Activated effector memory CD4-positive, alpha-beta T cell treated with Interleukin-2 at 50 U/mL for 16 hours (primary cell): ENCODE measurements around the gene ADK.
"Not testable (repeated sequence)": the region's sequence is repeated elsewhere in the genome, so short reads cannot be mapped to it uniquely, and the experiment has no call there.

Experiments
- DNase-seq: peaks from one replicate; pipeline ENCODE4 v3.0.0-alpha.2; 2020

Gene ADK

DNA sequence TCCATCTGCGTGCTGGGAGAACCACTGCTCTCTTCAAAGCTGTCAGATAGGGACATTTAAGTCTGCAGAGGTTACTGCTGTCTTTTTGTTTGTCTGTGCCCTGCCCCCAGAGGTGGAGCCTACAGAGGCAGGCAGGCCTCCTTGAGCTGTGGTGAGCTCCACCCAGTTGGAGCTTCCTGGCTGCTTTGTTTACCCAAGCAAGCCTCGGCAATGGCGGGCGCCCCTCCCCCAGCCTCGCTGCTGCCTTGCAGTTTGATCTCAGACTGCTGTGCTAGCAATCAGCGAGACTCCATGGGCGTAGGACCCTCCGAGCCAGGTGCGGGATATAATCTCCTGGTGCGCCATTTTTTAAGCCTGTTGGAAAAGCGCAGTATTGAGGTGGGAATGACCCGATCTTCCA is 422.5 kb downstream of the ADK start:
- DNase-seq = not testable (repeated sequence)

DNA sequence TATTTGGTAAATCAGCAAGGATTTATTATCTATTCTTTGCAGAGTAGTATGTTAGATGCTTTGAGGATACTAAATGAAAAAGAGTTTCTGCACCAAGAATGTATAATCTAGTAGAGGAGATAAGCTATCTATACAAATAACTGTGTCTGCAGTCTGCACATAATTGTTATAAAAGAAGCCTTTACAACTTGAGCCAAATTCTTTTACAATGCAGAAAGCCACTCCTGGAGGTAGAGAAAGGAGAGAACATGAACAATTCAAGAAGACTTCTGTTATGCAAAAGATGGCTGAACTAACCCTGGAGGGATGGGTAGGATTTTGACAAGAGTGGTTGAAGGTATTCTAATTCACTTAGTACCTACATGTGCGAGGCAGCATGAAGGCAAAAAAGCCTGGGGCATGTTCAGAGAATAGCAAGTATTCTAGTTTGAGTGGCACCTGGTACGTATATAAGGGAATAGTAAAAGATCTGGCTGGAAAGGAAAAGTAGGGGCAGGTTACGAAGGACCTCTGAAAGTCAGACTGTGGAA is 424.2 kb downstream of the ADK start:
- DNase-seq = no peak

DNA sequence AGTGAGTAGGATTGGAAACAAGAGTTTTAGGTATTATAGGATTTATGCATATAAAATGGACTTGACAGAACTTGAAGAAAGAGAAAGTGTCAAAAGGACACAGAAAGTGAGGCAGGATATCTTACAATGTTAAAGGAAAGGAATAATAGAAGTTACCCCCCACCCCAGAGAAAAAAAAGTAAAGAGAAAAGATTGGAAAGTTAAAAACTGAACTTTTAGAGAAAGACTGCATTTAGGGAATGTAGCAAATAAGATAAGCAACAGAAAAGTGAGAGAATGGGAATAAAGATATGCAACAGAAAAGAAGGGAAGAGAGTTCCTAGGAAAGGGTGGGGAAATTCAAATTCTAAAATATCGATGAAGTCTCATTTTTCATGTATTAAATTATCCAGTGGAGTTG is 424.9 kb downstream of the ADK start:
- no peak for DNase-seq

DNA sequence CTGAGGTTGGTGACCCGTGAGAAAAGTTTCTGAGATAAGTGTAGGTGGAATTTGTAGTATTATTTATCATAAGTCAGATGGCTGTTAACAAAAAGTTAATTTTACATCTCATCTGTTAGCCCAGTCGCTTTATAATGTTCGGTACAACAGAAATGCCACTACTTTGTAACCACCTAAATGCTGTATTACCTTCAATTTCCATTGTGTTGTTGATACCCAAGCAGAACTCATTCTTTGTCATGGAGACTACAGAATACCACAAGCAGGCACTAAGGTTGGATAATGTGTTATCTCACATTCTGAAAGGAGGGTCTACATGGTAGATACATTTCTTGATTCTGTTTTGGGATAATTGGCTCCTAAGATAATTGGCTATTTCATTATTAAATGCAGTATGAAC is 425.6 kb downstream of the ADK start:
- DNase-seq = no peak

DNA sequence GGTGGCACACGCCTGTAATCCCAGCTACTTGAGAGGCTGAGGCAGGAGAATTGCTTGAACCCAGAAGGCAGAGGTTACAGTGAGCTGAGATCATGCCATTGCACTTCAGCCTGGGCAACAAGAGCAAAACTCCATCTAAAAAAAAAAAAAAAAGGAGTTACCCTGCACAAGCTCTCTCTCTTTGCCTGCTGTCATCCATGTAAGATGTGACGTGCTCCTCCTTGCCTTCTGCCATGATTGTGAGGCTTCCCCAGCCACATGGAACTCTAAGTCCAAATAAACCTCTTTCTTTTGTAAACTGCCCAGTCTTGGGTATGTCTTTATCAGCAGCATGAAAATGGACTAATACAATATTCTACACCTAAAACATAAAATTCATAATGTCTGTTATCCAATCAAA is 429.4 kb downstream of the ADK start:
- not testable (repeated sequence) for DNase-seq

DNA sequence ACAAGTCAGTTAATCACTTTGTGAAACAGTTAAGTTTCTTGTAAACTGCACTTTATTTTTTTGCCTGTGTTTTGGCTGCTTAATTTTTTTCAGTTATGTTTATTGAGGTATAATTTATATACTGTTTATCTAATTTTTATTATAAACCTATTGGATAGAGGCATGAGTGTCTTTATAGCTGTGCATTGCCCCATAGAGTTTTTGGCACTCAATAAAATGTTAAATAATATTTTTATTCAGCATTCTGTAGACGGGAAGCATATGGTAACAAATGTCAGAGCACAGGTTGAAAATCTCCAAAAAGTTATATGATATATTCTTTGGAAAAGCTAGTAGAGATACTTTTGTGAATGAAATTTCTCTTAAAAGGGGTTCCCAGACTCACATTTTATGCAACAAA is 431.5 kb downstream of the ADK start:
- no peak for DNase-seq

DNA sequence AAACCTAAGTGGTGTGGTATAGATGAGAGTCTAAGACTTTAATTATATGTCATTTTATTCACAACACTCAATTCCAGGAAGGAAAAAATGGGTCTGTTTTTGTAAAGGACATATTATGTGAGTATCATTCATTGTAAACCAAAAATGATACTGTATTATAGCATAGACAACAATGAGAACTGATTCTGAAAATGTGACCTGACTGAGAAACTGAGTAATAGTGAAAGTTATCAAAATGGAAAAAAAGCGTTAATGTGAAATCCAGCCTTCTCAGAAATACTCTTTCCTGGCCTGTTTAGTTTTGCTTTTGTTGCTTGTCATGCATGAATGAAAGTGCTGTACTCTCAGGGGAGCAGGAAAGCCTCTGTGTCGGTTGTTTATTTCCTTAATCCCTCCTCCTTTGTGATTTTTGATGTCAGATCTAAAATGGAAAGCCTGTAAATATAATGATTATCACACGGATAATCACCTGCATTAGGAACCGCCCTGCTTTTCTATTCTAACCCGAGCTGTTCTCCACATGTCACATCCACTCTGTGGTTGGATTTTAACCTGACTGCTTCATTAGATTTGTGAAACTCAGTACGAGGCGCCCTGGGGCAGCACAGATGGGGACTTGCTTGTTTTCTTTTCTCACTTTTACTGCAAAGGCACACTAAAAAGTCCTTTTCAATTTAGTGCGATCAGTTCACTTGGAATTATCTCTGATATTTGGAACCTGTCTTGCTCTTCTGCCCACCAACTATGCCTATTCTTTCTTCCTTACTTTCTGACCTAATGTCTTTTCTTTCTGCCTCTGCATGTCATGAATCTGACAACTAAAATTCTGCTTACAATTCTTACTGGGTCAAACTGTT is 434.4 kb downstream of the ADK start:
- peak; percentile 16 for DNase-seq

DNA sequence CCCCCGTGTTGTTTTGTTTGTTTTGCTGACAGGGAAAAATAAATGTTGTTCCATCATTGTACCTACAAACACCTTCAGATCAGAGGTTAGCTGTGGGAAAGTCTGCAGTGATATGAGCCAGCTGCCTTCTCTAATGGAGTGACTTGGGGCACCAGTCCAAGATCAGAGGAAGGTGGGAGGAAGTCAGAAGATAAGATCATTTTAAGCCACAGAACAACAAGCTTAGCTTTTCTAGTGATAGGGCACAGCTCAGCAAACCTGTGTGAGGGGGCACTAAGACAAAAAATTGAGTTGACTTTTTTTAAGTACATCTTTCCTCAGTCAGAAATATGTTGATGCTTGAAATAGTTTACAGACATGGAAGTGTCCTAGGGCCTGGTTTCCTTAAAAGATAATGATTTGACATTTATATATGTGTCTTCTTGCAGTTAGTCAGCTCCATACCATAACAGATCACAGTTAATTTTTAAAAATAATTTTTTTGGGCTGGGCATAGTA is 435.1 kb downstream of the ADK start:
- DNase-seq = peak; percentile 23

DNA sequence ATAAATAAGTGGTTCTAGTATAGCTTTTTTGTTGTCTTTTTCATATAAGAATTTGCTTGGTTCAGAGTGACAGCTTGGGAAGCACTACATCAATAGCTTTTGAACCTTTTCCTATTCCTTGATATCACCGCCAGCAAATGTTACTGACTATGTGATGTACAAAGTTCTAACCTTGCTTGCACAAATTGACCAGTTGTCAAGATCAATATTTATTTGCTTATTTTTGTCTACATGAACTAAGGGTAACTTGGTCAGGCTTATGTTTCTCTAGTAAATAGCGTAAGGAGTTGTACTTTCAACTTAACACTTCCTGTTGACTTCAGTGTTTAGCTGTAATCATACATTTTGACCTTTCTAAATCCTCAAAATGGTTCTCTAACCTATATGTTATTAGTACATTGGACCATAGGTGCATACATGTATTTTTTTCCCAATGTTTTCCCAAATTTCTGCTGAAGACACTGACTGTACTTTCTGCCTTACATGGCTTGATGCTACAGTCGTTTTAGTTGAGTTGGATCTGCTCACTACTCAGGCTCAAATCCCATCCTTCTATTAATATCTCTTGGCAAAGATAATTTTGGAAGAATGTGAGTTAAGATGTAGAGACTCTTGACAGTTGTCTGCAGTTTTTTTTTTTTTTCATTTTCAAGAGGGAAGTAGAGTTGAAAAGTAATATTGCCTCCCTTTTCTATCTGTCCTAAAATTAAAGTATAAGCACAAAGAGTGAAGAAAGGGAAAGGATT is 436.3 kb downstream of the ADK start:
- DNase-seq = no peak

DNA sequence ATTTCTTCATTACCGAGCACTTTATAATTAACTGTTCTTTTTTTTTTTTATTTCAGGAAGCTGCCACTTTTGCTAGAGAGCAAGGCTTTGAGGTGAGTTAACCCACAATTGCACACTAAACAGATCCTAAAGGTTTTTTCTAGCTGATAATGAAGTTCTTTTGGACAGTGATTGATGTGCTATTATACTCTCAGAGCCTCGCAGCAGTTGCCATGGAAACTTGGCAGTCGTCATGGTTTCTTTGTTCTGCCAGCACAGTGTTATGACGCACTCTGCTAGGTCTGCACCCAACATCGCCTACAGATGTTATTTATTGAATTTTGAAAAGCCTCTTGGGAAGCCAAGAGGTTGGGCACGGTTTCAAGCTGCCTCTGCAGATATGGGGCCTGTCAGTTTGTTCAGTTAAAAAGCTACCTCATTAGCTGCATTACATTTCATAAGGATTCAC is 438.2 kb downstream of the ADK start:
- peak; percentile 71 for DNase-seq

DNA sequence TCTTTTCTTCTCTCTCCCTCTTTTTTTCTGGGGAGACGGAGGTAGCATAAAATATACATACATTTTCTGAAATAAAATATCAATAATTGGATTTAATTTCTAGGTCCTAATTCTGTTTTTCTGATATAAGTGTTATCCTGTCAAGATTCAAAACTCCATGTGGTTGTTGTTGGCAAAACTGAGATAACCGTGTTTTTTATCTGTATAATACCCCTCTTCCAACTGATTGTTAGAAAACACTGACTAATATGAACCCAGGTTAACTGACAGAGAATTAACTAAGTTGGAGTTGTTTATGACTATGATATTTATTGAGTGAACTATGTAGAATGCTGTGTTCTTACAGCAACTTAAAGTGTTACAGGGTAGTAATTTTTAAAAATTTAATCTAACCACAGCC is 438.8 kb downstream of the ADK start:
- no peak for DNase-seq

DNA sequence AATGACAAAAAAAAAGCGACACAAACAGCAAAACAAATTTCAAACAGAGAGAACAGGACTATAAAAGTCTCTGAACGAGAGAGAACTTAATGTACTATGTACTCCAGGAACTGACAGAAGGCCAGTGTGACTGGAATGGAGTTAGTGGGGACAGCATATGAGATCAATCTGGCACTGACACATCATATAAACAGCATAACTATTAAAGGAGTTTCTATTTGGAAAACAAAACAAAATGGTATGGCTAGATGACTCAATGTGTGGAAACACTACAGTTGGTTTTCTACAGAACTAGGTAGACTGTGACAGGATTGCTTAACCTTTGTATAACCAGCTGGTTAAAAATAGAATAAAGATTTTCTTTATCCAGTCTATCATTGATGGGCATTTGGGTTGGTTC is 442.4 kb downstream of the ADK start:
- no peak for DNase-seq

DNA sequence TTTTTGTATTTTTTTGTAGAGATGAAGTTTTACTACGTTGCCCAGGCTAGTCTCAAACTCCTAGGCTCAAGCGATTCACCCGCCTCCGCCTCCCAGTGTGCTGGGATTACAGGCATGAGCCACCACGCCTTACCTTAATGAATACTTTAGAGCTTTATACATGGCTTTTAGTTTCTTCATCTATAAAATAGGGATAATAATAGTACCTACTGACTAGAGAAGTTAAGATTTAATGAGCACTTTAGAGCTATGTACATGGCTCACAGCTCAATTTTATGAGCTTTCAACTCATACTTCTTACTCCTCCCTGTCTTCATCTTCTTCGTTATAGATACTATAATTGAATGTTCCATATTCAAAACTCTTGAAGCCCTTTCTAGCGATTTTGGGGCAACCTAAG is 445.7 kb downstream of the ADK start:
- no peak for DNase-seq

DNA sequence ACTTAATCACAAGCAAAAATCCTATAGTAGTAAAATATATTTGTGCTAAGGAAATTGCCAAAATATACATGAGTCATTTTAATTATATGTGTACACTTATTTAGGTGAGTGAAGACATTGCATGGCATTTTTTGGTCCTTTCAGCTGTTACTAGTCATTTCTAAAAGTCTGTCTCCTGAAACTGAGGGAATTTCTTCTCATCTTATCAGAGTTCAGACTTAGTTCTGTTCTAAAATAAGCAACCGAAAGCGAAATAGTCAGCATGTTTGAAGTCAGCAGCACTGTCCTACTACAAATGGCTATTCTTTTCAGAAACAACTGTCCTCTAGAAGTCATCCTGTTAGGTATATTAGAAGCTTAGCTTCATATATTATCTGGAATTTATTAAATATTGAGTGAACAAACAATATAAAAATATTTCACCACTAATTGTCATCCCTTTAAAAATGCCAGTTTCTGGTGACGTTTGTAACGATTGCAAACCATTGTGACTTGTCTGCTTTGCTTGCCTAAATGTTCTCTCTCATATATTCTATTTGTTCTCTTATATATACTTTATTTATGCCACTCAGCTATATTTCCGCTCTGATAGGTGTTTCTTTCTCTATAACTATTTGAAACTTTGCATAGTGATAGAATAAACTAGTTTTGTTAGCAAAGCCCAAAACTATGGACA is 448.0 kb downstream of the ADK start:
- no peak for DNase-seq

DNA sequence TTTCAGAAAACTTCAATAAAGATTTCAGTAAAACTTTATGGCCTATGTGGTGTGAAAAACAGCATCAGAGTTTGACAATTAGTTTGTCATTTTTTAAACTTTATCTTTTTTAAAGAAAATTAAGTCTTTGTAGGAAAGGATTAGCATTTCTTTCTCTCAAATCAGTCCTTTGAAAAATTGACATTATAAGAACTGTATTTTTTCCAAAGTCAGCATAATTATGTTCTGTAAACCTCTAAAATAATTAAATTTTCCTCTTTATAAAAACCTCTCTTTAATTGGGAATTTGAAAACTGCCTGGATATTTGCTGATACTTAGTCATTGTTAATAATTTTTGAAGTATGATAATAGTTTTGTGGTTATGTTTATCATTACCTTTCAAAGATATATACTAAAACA is 448.7 kb downstream of the ADK start:
- no peak for DNase-seq

DNA sequence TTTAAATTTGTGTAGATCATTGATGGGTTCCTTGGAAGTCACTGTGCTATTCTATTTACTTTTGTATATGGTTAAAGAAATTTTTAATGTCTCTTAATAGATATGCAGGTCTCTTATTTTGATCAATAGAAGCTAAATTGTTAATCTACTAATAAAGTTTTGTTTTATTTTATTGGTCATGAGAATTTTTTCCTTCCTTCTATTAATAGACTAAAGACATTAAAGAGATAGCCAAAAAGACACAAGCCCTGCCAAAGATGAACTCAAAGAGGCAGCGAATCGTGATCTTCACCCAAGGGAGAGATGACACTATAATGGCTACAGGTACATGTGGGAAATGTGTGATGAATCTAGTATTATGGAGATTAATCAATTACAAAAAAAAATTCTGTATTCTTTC is 449.1 kb downstream of the ADK start:
- DNase-seq = no peak

DNA sequence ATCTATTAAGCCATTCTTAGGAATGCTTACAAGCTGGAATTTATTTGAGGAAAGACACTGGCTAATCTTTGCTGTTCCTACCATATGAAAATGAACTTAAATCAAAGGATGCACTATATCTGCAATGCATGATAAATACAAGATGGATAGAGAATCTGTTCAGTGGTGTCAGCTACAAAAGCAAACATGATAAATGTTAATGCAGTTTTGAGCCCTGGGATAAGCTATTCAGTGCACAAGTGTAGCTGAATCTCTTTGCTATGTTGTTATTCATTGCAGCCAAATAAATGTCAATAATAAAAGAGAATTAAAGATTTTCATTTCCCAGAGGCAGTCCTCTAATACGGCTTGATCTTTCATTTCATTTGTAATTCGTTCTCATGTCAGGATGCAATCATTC is 451.6 kb downstream of the ADK start:
- DNase-seq = no peak

DNA sequence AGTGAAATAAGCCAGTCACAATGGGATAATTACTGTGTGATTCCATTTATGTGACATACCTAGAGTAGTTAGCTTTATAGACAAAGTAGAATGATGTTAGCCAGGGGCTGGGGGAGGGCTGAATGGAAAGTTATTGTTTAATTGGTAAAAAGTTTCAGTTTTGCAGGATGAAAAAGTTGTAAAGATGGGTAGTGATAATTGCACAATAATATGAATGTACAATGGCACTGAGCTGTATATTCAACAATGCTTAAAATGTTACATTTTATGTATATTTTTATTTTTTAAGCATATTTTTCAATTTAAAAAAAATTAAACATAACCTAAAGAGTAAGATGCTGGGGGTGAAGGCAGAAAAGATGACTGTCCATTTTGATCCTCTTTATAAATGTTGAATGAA is 459.3 kb downstream of the ADK start:
- no peak for DNase-seq

DNA sequence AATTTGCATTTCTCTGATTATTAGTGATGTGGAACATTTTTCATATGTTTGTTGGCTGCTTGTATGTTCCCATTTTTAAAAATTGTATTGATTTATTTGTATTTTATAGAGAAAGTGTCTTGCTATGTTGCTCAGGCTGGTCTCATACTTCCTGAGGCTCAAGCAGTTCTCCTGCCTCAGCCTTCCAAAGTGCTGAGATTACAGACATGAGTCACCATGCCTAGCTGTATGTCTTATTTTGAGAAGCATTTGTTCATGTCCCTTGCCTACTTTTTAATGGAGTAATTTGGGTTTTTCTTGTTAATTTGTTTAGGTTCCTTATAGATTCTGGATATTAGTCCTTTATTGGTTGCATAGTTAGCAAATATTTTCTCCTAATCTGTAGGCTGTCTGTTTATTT is 461.2 kb downstream of the ADK start:
- DNase-seq = no peak

DNA sequence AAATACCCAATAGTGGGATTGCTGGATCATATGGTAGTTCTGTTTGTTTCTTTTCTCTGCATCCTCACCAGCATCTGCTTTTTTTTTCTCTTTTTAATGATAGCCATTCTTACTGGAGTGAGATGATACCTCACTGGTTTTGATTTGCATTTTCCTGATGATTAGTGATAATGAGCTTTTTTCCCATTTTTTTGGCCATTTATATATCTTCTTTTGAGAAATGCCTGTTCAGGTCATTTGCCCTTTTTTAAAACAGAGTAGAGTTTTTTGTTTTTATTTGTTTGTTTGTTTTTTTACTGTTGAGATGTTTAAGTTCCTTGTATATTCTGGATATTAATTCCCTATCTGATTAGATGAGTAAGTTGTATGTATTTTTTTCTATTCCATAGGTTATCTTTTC is 469.6 kb downstream of the ADK start:
- no peak for DNase-seq

DNA sequence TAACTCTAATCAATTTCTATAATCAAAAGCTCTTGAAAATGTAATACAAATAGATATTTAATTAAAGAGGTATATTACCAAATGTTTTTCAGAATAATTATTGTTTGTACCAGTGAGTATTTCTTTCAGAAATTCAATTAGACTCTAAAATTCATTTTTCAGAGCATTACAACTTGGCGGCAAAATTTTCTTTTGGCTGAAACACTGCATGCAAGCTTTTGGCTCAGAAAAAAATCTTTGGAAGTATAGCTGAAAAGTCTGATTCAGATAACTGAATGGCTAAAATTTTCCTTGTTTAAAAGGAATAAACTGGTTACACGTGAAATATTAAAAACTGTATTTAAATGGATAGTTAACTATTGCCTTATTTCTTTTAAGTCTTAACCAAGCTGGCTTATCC is 472.8 kb downstream of the ADK start:
- no peak for DNase-seq

DNA sequence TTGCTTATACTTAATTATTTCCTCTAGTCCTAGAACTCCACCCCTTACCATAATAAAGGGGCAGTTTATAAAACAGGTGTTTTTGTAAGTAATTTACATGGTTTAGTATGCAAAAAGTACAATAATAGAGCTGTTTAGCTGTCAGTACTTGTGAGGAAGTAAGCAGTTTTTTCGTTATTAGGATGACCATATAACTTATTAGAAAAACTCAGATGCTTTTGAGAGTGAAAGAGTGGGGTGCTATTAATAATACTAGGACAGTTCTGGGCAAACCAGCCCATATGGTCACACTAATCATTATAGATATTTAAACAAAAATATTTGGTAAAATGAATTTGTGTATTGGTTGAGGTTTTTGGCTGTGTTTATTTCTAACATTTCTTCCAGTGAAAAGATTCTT is 473.5 kb downstream of the ADK start:
- no peak for DNase-seq

DNA sequence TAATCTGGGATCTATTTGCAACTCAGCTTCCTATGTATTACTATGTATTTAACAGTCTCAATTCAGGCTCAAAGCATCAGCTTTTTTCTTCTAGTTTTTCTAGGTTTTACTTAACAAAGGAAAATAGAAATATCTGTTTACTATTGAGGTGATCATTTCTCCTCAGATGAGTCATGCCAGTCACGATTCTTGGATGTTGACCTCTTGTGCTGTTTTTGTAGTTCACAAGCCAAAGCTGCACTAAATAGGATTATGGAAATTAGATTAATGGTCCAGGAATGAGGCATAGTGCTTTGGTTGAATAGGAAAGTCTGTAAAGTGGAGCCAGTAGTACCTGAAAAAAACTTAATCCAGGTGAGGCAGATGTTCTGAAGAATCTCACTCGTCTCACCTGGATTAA is 477.1 kb downstream of the ADK start:
- DNase-seq = no peak
